PC-9 (cell line): Measurements from ENCODE around the gene LRRC3B. TPM values are rescaled to one million over a fixed set of nuclear protein-coding genes. Genes with fewer than 3 reads are reported as not detected.

Source experiments
- BruUV-seq: library from RNA; stranded (reverse); fragments of 400-500 nt; replicated peaks from 2 replicates; lab custom pipeline; 2021; lab: Mats Ljungman, UMichigan
- CTCF ChIA-PET: fragments of 300-600 bp; sonication (Branson Sonifier 250); formaldehyde crosslinking; loops from one replicate; lab custom pipeline; 2022; ENCODE audit warnings: antibody characterized with exemption; lab: Charles Lee
- POLR2A ChIA-PET: fragments of 300-600 bp; sonication (Branson Sonifier 250); formaldehyde crosslinking; loops from one replicate; lab custom pipeline; 2022; ENCODE audit warnings: antibody characterized with exemption; ENCODE audit not compliant: unreplicated experiment; lab: Charles Lee
- DNase-seq, 2 experiments: peaks; one replicate each; pipeline versions ENCODE4 v3.0.0 to v3.0.0-alpha.2; 2015 to 2022; ENCODE audit warnings: mixed read lengths in 1 of 2
- H2AFZ ChIP-seq: fragments of 200-600 bp; sonication (generic); 2 replicates; pipeline ENCODE4 v1.8.1; 2017; ENCODE audit warnings: antibody characterized with exemption
- H3F3A ChIP-seq: fragments of 200-600 bp; sonication (generic); 2 replicates; pipeline ENCODE4 v1.8.1; 2017; ENCODE audit warnings: antibody characterized with exemption, mild to moderate bottlenecking, low read depth; ENCODE audit not compliant: insufficient read depth
- H3K27ac ChIP-seq: fragments of 200-600 bp; sonication (generic); 2 replicates; pipeline ENCODE4 v1.6.1; 2016; ENCODE audit warnings: mixed run types
- H3K27me3 ChIP-seq: fragments of 200-600 bp; sonication (generic); 2 replicates; pipeline ENCODE4 v1.6.1; 2016; ENCODE audit warnings: low read depth, mixed run types; ENCODE audit not compliant: insufficient read depth
- H3K36me3 ChIP-seq: fragments of 200-600 bp; sonication (generic); 2 replicates; pipeline ENCODE4 v1.6.1; 2016; ENCODE audit warnings: low read depth, mixed run types
- H3K4me1 ChIP-seq: fragments of 200-600 bp; sonication (generic); replicated peaks from 2 replicates; pipeline ENCODE4 v1.6.1; 2016; ENCODE audit warnings: mixed run types; ENCODE audit not compliant: insufficient read depth
- H3K4me2 ChIP-seq: fragments of 200-600 bp; sonication (generic); 2 replicates; pipeline ENCODE4 v1.6.1; 2017; ENCODE audit warnings: mixed run types
- H3K4me3 ChIP-seq: fragments of 200-600 bp; sonication (generic); 2 replicates; pipeline ENCODE4 v1.6.1; 2016; ENCODE audit warnings: mixed run types
- H3K79me2 ChIP-seq: fragments of 200-600 bp; sonication (generic); 2 replicates; pipeline ENCODE4 v1.6.1; 2017; ENCODE audit warnings: low read depth, mixed run types
- H3K9me2 ChIP-seq: fragments of 200-600 bp; sonication (generic); 2 replicates; pipeline ENCODE4 v1.8.1; 2017; ENCODE audit warnings: mild to moderate bottlenecking; ENCODE audit not compliant: insufficient read depth
- H3K9me3 ChIP-seq: fragments of 200-600 bp; sonication (generic); 2 replicates; pipeline ENCODE4 v1.8.1; 2016; ENCODE audit warnings: low read depth; ENCODE audit not compliant: insufficient read depth
- H4K20me1 ChIP-seq: fragments of 200-600 bp; sonication (generic); 2 replicates; pipeline ENCODE4 v1.8.1; 2017; ENCODE audit not compliant: insufficient read depth
- EZH2 ChIP-seq: fragments of 200-600 bp; sonication (generic); IDR thresholded peaks from 2 replicates; pipeline ENCODE4 v1.8.0; 2017; ENCODE audit warnings: antibody characterized with exemption, low read depth
- intact Hi-C: fragments of 100-400 bp; cut with micrococcal nuclease; formaldehyde crosslinking; loops from one replicate; pipeline ENCODE4 v1.10.0; 2022; ENCODE audit not compliant: unreplicated experiment
- total RNA-seq: library from RNA; stranded (reverse); gene quantifications from 2 replicates; pipeline ENCODE4 v1.2.3, GENCODE V29; 2021
- TF ChIP-seq, protein P1 (sequence below): fragments of 200-600 bp; sonication (generic); conservative IDR thresholded peaks from 2 replicates; pipeline ENCODE4 v1.6.1; 2017; ENCODE audit warnings: mixed run types, antibody characterized with exemption, mild to moderate bottlenecking, moderate library complexity

Gene LRRC3B
- total RNA-seq, 1 experiment from 2014 or later = not detected

GRCh38 chr3:26714485-26714884 lies 91.9 kb downstream of the LRRC3B start:
- Histone ChIP-seq H3K79me2 (no peaks in the 10 kb centered on the region), H3K4me3 (no peak overlapping the region), H3K4me2 (no peak overlapping the region), H3K9me2 (no peaks in the 10 kb centered on the region), H3K9me3 (no peaks in the 10 kb centered on the region), H4K20me1 (no peaks in the 10 kb centered on the region), H3K27me3 (no peaks in the 10 kb centered on the region), H3K27ac (no peak overlapping the region), H3K4me1 (no peaks in the 10 kb centered on the region), H3K36me3 (no peaks in the 10 kb centered on the region), H2AFZ (no peak overlapping the region), H3F3A (no peaks in the 10 kb centered on the region)
- intact Hi-C loops = loop anchor here (5.0 kb wide), 2 partner anchors 872 to 1067 kb away; no protein-coding TSS in a partner anchor
- POLR2A ChIA-PET = no interaction called here
- no peak for DNase-seq
- no TSS peak for BruUV-seq
- no peak for TF ChIP-seq EZH2
- TF ChIP-seq, protein P1, sequence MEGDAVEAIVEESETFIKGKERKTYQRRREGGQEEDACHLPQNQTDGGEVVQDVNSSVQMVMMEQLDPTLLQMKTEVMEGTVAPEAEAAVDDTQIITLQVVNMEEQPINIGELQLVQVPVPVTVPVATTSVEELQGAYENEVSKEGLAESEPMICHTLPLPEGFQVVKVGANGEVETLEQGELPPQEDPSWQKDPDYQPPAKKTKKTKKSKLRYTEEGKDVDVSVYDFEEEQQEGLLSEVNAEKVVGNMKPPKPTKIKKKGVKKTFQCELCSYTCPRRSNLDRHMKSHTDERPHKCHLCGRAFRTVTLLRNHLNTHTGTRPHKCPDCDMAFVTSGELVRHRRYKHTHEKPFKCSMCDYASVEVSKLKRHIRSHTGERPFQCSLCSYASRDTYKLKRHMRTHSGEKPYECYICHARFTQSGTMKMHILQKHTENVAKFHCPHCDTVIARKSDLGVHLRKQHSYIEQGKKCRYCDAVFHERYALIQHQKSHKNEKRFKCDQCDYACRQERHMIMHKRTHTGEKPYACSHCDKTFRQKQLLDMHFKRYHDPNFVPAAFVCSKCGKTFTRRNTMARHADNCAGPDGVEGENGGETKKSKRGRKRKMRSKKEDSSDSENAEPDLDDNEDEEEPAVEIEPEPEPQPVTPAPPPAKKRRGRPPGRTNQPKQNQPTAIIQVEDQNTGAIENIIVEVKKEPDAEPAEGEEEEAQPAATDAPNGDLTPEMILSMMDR = no peak
- CTCF ChIA-PET = no interaction called here

- CTCF ChIA-PET = no interaction called here
- no peaks in the 10 kb centered on the region for H4K20me1 ChIP-seq
- no peak overlapping the region for H3K27ac ChIP-seq
- H3K9me2 ChIP-seq = no peaks in the 10 kb centered on the region
- no peaks in the 10 kb centered on the region for H3F3A ChIP-seq
- H2AFZ ChIP-seq = no peak overlapping the region
- H3K4me3 ChIP-seq = no peak overlapping the region
- BruUV-seq = no TSS peak
- POLR2A ChIA-PET = no interaction called here
- no peak for TF ChIP-seq EZH2
- TF ChIP-seq, protein P1 = no peak
- H3K4me1 ChIP-seq = no peaks in the 10 kb centered on the region
- intact Hi-C loops = no loop called here
- H3K4me2 ChIP-seq = no peak overlapping the region
- DNase-seq = no peak
- no peaks in the 10 kb centered on the region for H3K27me3 ChIP-seq
- H3K36me3 ChIP-seq = no peaks in the 10 kb centered on the region
- H3K79me2 ChIP-seq = no peaks in the 10 kb centered on the region
- H3K9me3 ChIP-seq = no peaks in the 10 kb centered on the region
Observed at GRCh38 chr3:26715431-26715830, 92.9 kb downstream of the LRRC3B start.

GRCh38 chr3:26718315-26718714 lies 95.7 kb downstream of the LRRC3B start:
- Histone ChIP-seq H3F3A (no peaks in the 10 kb centered on the region), H3K4me3 (no peak overlapping the region), H3K4me2 (no peak overlapping the region), H3K27ac (no peak overlapping the region), H3K36me3 (no peaks in the 10 kb centered on the region), H3K4me1 (no peaks in the 10 kb centered on the region), H3K9me3 (no peaks in the 10 kb centered on the region), H4K20me1 (no peaks in the 10 kb centered on the region), H3K9me2 (no peaks in the 10 kb centered on the region), H3K27me3 (no peaks in the 10 kb centered on the region), H2AFZ (no peak overlapping the region), H3K79me2 (no peaks in the 10 kb centered on the region)
- no peak for DNase-seq
- BruUV-seq = no TSS peak
- TF ChIP-seq, protein P1 = no peak
- TF ChIP-seq EZH2 = no peak
- ChIA-PET POLR2A (no interaction called here), CTCF (no interaction called here)
- intact Hi-C loops = no loop called here
